ENCODE data around the gene AHNAK2.

AHNAK2 gene

DNA sequence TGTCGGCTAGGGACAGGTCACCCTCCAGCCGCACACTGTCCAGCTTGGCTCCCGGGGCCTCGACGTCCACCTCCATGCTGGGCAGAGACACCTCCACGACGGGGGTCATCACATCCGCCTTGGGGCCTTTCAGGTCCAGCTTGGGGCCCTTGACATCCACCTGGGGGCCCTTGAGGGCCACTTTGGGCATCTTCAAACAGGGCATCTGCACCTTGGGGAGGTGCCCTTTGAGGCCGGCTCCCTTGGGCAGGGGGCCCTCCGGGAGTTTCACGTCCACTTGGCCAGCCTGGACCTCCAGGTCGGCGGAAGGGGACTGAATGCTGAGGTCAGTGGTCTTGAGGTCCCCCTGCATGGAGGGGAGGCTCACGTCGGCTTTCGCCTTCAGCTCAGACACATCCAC lies 35.6 kb downstream of the AHNAK2 start:
- no peak for DNase-seq (ENCODE audit: low read depth)
- no peak overlapping the region for H3K4me3 ChIP-seq (ENCODE audit: control insufficient read depth, low read depth, low read length)
- TF ChIP-seq, protein P1, sequence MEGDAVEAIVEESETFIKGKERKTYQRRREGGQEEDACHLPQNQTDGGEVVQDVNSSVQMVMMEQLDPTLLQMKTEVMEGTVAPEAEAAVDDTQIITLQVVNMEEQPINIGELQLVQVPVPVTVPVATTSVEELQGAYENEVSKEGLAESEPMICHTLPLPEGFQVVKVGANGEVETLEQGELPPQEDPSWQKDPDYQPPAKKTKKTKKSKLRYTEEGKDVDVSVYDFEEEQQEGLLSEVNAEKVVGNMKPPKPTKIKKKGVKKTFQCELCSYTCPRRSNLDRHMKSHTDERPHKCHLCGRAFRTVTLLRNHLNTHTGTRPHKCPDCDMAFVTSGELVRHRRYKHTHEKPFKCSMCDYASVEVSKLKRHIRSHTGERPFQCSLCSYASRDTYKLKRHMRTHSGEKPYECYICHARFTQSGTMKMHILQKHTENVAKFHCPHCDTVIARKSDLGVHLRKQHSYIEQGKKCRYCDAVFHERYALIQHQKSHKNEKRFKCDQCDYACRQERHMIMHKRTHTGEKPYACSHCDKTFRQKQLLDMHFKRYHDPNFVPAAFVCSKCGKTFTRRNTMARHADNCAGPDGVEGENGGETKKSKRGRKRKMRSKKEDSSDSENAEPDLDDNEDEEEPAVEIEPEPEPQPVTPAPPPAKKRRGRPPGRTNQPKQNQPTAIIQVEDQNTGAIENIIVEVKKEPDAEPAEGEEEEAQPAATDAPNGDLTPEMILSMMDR (conservative IDR thresholded peaks at IDR 0.05; ENCODE audit: control insufficient read depth, insufficient read depth, low read depth, low read length), result no peak

DNA sequence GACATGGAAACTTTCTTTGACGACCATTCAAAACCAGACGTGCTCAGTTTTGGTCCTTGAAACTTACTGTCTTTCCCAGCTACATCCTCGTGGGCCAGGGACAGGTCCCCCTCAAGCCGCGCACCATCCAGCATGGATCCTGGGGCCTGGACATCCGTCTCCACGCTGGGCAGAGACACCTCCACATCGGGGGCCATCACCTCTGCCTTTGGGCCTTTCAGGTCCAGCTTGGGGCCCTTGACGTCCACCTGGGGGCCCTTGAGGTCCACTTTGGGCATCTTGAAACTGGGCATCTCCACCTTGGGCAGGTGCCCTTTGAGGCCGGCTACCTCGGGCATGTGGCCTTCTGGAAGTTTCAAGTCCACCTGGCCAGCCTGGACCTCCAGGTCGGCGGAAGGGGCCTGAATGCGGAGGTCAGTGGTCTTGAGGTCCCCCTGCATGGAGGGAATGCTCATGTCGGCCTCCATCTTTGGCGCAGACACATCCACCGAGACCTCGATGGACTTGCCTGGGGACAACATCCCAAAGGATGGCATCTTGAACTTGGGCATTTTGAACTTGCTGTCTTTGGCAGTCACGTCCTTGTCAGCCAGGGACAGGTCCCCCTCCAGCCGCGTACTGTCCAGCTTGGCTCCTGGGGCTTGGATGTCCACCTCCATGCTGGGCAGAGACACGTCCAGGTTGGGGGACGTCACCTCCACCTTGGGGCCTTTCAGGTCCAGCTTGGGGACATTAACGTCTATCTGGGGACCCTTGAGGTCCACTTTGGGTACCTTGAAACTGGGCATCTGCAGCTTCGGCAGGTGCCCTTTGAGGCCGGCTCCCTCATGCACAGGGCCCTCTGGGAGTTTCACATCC lies 36.4 kb downstream of the AHNAK2 start:
- no peak overlapping the region for H3K4me3 ChIP-seq (ENCODE audit: control insufficient read depth, low read depth, low read length)
- no peak for DNase-seq (ENCODE audit: low read depth)
- TF ChIP-seq, protein P1 (conservative IDR thresholded peaks at IDR 0.05; ENCODE audit: control insufficient read depth, insufficient read depth, low read depth, low read length), result no peak

DNA sequence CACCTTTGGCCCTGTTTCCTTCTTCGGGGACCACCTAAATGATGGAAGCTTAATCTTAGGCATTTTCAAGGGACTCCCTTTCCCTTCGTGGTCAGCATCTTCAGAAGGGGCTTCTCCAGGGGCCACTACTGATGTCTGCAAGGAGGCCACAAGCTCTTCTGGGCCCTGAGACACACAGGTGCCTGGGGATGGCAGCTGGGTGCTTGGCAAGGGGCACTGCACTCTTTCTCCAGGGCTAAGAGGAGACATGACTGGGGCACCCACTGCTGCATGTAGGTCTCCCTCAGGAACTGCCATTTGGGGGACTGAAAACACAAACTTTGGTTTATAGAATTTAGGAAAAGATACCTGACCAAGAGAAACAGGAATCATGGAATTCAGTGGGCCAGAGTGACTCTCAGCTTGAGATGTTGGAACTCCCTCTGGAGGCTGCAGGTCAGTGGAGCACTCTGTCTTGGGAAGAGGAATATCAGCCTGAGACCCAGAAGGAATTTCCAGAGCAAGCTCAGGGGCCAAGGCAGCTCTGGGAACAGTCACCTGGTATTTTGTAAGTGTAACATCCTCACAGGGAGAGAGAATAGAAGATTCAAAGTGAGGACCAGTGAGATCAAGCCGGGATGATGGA lies 37.5 kb downstream of the AHNAK2 start:
- TF ChIP-seq, protein P1 (conservative IDR thresholded peaks at IDR 0.05; ENCODE audit: control insufficient read depth, insufficient read depth, low read depth, low read length), result no peak
- no peak for DNase-seq (ENCODE audit: low read depth)

DNA sequence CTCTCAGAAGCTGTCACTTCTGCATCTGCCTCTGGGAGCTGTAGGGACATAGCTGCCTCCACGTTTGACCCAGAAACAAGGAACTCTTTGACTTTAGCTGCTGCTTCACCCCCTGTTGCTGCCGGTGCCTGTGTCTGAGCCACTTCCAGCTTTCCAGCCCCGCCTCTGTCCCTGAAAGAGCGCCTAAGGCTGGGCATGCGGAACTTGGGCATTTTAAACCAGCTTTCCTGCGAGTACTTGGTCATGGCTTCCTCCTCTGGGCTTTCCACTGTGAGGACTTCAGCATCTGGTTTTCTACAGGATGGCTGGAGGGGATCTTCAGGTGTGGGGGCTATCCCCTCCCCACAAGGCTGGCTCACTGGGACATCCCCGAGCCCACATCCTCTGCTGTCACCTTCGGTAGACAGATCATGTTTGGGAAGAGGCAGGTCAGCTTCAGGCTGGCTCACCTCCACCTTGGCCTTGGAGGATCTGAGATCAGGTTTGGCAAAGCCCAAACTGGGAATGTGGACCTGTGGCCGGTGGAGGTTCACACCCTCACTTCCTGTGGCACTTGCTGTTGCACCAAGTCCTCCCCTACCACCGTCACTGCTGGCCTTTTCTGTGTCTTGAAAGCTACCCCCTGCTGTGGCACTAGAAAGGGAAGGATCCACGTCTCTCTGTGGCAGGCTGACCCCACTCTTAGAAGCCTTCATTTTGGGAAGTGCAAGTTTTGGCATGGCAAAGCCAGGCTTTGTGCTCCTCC lies 38.3 kb downstream of the AHNAK2 start:
- no peak for DNase-seq (ENCODE audit: low read depth)
- TF ChIP-seq, protein P1 (conservative IDR thresholded peaks at IDR 0.05; ENCODE audit: control insufficient read depth, insufficient read depth, low read depth, low read length), result no peak

More for the DNA sequence above, 37.5 kb downstream of the AHNAK2 start:
- no peak overlapping the region for H3K4me3 ChIP-seq (ENCODE audit: control insufficient read depth, low read depth, low read length)

DNA sequence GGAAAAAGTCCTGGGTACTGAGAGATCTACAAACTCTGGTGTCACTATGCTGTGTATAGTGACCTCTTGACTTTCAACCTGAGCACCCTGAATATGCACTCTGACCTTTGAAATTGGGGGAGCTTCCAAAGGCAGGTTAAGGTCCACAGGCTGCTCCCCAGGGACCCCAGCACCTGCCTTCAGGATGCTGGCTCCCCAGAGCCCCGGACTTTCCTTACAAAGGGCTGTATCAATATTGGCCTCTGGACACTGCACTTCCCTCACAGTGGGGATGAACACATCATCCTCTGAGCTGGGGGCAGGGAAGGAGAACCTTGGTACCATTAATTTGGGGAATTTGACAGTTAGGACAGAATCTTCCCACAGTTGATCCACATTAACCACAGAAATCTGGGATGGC lies 39.2 kb downstream of the AHNAK2 start:
- H3K4me3 ChIP-seq (ENCODE audit: control insufficient read depth, low read depth, low read length), result no peak overlapping the region
- TF ChIP-seq, protein P1 (conservative IDR thresholded peaks at IDR 0.05; ENCODE audit: control insufficient read depth, insufficient read depth, low read depth, low read length), result no peak

More for the DNA sequence above, 38.3 kb downstream of the AHNAK2 start:
- no peak overlapping the region for H3K4me3 ChIP-seq (ENCODE audit: control insufficient read depth, low read depth, low read length)

DNA sequence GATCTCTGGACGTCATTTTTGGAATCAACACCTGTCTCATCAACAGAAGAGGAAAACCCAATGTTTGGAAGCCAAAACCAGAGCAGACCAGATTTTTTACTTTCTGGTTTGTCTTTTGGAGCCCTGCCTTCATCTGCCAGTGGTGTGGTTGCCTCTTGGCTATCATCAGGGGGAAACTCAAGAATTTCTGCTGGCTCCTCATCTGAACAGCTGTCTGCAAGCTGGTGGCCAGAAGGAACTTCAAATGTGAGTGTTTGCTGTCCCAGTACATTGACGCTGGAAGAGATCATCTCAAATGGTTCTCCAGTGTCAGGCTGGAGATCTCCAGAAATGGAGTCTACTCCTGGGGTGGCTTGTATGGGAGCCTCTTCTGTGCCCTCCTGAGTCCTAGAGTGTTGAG lies 39.7 kb downstream of the AHNAK2 start:
- no peak for DNase-seq (ENCODE audit: low read depth)
- no peak overlapping the region for H3K4me3 ChIP-seq (ENCODE audit: control insufficient read depth, low read depth, low read length)
- TF ChIP-seq, protein P1 (conservative IDR thresholded peaks at IDR 0.05; ENCODE audit: control insufficient read depth, insufficient read depth, low read depth, low read length), result no peak

More for the DNA sequence above, 39.2 kb downstream of the AHNAK2 start:
- DNase-seq (ENCODE audit: low read depth), result no peak

All from fibroblast of mammary gland (primary cell).